Measurements from ENCODE around the gene OR2C3.

Gene OR2C3

DNA sequence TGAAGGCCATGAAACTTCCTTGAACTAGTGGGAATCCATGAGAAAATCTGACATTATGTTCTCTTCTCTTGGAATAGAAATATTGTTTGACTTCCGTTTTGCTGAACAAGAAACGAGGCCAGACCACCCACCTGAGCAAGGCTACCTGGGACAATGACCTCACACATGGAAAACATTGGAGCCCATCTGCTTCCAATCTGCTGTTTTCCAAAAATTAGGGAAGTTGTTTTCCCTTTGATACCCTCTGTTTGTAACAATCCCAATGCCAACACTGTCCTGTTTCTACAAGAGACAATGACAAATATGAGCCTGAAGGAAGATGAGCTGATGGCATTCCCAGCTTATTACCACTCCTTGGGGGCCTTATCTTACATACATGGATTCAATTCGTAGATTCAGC is 29.4 kb downstream of the OR2C3 start:
- no peaks in the 10 kb centered on the region for H3K4me1 ChIP-seq (ENCODE audit: control insufficient read depth, low read length)
- H3K79me2 ChIP-seq (ENCODE audit: control insufficient read depth, low read length): no peaks in the 10 kb centered on the region
- no peaks in the 10 kb centered on the region for H3K9me3 ChIP-seq (ENCODE audit: control insufficient read depth, insufficient read depth, low read length)
- no peaks in the 10 kb centered on the region for H3F3A ChIP-seq (ENCODE audit: control insufficient read depth, insufficient read depth)
- no peak overlapping the region for H3K4me3 ChIP-seq (ENCODE audit: low read length)
- no peaks in the 10 kb centered on the region for H3K36me3 ChIP-seq (ENCODE audit: control insufficient read depth, low read length)
- no peaks in the 10 kb centered on the region for H4K20me1 ChIP-seq (ENCODE audit: control insufficient read depth, insufficient read depth, low read depth, low read length)
- TF ChIP-seq CTCF (IDR thresholded peaks at IDR 0.05; ENCODE audit: low read depth, low read length, poor library complexity, severe bottlenecking) (no peak), EZH2phosphoT487 (IDR thresholded peaks at IDR 0.05; ENCODE audit: borderline replicate concordance, low read length) (no peak)
- H3K9me2 ChIP-seq (replicated peaks; ENCODE audit: control insufficient read depth, low read length): no peaks in the 10 kb centered on the region
- H3K27me3 ChIP-seq (ENCODE audit: control insufficient read depth, low read length): no peaks in the 10 kb centered on the region
- no peak overlapping the region for H3K4me2 ChIP-seq (ENCODE audit: low read length)
- no peak overlapping the region for H3K27ac ChIP-seq (ENCODE audit: low read depth, low read length)

GRCh38 chr1:247500865-247501264 is 35.4 kb downstream of the OR2C3 start:
- Histone ChIP-seq H4K20me1 (ENCODE audit: control insufficient read depth, insufficient read depth, low read depth, low read length) (no peaks in the 10 kb centered on the region), H3K9me2 (replicated peaks; ENCODE audit: control insufficient read depth, low read length) (no peaks in the 10 kb centered on the region), H3F3A (ENCODE audit: control insufficient read depth, insufficient read depth) (no peaks in the 10 kb centered on the region), H3K9me3 (ENCODE audit: control insufficient read depth, insufficient read depth, low read length) (no peaks in the 10 kb centered on the region), H3K4me2 (ENCODE audit: low read length) (no peak overlapping the region), H3K27ac (ENCODE audit: low read depth, low read length) (no peak overlapping the region), H3K27me3 (ENCODE audit: control insufficient read depth, low read length) (no peaks in the 10 kb centered on the region; the same call in 1 of the 2 replicates), H3K36me3 (ENCODE audit: control insufficient read depth, low read length) (no peaks in the 10 kb centered on the region), H3K4me1 (ENCODE audit: control insufficient read depth, low read length) (no peaks in the 10 kb centered on the region), H3K4me3 (ENCODE audit: low read length) (no peak overlapping the region), H3K79me2 (ENCODE audit: control insufficient read depth, low read length) (no peaks in the 10 kb centered on the region)
- TF ChIP-seq EZH2phosphoT487 (IDR thresholded peaks at IDR 0.05; ENCODE audit: borderline replicate concordance, low read length) (no peak), CTCF (IDR thresholded peaks at IDR 0.05; ENCODE audit: low read depth, low read length, poor library complexity, severe bottlenecking) (no peak)

- H3K4me1 ChIP-seq (ENCODE audit: control insufficient read depth, low read length): no peaks in the 10 kb centered on the region
These were observed 39.5 kb downstream of the OR2C3 start for GRCh38 chr1:247496581-247497285.

More at GRCh38 chr1:247496581-247497285, 39.5 kb downstream of the OR2C3 start:
- no peaks in the 10 kb centered on the region for H3K9me2 ChIP-seq (replicated peaks; ENCODE audit: control insufficient read depth, low read length)
- no peak overlapping the region for H3K27ac ChIP-seq (ENCODE audit: low read depth, low read length)
- H3K36me3 ChIP-seq (ENCODE audit: control insufficient read depth, low read length): no peaks in the 10 kb centered on the region
- TF ChIP-seq CTCF (IDR thresholded peaks at IDR 0.05; ENCODE audit: low read depth, low read length, poor library complexity, severe bottlenecking) (no peak), EZH2phosphoT487 (IDR thresholded peaks at IDR 0.05; ENCODE audit: borderline replicate concordance, low read length) (no peak)
- H3K4me2 ChIP-seq (ENCODE audit: low read length): no peak overlapping the region
- no peaks in the 10 kb centered on the region for H3F3A ChIP-seq (ENCODE audit: control insufficient read depth, insufficient read depth)
- H3K4me3 ChIP-seq (ENCODE audit: low read length): no peak overlapping the region
- H3K79me2 ChIP-seq (ENCODE audit: control insufficient read depth, low read length): no peaks in the 10 kb centered on the region
- H3K9me3 ChIP-seq (ENCODE audit: control insufficient read depth, insufficient read depth, low read length): no peaks in the 10 kb centered on the region
- no peaks in the 10 kb centered on the region for H4K20me1 ChIP-seq (ENCODE audit: control insufficient read depth, insufficient read depth, low read depth, low read length)
- H3K27me3 ChIP-seq (ENCODE audit: control insufficient read depth, low read length): peaks cover 3% of the 10 kb centered on the region; the same call in 1 of the 2 replicates
